ENCODE measurements around the gene WDR70.
"Not testable (repeated sequence)": the region's sequence is repeated elsewhere in the genome, so short reads cannot be mapped to it uniquely, and the experiment has no call there.

WDR70 gene

DNA sequence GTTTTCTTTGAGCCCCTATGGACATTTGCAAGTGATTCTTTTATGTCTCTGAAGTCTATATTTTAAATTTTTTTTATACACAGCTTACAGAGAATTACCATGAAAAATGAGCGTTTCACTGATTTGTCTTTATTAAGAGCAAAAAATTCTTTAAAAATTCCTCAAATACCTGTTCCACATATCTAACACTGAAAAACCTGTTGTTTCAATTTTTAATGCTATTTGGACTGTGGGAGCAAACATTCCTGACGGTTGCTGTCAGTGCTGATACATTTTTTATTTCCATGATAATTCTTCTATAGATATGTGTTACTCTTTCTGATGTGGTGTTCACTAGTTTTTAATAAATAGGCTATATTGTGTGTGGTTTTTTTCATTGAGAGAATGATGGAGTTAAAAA, 261.0 kb downstream of the WDR70 start:
- DNase-seq (ENCODE audit: low read depth) = no peak

DNA sequence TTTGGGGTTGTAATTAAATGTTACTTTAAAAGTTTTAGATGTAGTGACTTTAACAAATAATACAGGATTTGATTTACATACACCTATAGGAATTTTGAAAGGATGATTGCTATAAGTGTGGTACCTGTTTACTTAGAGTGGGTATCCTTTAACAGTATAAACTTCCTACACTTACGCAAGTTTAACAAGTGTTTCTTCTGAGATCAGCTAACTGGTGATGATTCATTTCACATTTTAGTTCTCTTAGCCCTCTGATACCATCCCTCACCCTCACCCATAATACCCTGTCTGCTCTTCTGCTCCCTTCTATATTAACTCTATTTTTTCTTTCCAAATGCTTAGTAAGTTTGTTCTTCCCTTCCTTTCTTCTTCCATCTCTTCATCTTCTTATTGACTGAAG, 262.8 kb downstream of the WDR70 start:
- no peak for DNase-seq (ENCODE audit: low read depth)

DNA sequence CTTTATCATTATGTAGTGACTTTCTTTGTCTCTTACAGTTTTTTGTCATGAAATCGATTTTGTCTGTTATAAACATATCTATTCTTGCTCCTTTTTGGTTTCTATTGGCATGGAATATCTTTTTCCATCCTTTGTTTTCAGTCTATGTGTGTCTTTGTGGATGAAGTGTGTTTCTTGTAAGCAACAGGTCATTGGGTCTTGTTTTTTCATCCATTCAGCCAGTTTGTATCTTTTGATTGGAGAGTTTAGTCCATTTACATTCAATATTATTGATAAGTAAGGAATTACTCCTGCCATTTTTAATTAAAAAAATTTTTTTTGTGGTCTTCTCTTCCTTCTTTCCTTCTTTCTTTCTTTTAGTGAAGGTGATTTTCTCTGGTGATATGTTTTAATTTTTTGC, 266.6 kb downstream of the WDR70 start:
- DNase-seq (ENCODE audit: low read depth) = no peak

DNA sequence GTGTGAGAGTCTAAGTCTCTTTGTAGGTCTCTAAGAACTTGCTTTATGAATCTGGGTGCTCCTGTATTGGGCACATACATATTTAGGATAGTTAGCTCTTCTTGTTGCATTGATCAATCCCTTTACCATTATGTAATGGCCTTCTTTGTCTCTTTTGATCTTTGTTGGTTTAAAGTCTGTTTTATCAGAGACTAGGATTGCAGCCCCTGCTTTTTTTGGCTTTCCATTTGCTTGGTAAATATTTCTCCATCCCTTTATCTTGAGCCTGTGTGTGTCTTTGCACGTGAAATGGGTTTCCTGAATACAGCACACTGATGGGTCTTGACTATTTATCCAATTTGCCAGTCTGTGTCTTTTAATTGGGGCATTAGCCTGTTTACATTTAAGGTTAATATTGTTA, 275.4 kb downstream of the WDR70 start:
- not testable (repeated sequence) for DNase-seq (ENCODE audit: low read depth)

DNA sequence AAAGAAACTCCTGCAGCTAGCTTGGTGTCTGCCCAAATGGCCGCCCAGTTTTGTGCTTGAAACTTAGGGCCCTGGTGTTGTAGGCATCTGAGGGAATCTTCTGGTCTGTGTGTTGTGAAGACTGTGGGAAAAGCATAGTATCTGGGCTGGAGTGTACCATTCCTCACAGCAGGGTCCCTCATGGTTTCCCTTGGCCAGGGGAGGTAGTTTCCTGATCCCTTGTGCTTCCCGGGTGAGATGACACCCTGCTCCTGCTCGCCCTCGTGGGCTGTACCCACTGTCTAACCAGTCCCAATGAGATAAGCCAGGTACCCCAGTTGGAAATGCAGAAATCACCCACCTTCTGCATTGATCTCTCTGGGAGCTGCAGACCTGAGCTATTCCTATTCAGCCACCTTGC, 277.9 kb downstream of the WDR70 start:
- DNase-seq (ENCODE audit: low read depth) = no peak

DNA sequence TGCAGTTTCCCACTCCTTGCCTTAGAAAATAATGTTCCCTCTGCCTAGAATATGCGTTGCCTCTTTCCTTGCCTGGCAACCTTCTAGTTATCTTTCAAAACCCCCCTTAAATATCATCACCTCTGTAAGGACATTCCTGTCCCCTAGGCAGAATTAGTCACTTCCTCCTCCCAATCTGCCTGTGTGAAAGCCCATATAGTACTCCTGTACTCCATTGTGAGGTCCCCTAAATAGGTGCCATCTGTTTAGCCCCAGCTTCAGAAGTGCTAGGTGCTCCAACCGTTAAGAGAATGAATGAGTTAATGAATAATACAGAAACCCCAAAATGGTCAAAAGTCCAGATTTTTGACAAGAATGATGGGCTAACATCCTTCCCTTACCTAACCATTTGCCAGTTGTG, 279.3 kb downstream of the WDR70 start:
- no peak for DNase-seq (ENCODE audit: low read depth)

DNA sequence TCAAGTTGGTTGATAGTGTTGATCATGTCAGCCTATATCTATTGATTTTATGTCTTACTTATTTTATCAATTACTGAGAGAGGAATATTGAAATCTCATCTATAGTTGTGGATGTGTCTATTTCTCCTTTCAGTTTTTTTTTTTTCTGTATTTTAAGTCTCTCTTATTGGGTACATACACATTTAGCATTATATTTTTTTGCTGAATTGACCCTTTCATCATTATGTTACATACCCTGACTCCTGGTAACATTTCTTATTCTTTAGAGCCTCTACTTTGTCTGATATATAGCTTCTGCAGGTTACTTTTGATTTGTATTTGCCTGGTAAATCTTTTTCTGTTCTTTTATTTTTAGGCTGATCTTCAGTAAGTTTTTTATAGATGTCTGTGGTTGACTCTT, 281.2 kb downstream of the WDR70 start:
- DNase-seq (ENCODE audit: low read depth) = no peak

DNA sequence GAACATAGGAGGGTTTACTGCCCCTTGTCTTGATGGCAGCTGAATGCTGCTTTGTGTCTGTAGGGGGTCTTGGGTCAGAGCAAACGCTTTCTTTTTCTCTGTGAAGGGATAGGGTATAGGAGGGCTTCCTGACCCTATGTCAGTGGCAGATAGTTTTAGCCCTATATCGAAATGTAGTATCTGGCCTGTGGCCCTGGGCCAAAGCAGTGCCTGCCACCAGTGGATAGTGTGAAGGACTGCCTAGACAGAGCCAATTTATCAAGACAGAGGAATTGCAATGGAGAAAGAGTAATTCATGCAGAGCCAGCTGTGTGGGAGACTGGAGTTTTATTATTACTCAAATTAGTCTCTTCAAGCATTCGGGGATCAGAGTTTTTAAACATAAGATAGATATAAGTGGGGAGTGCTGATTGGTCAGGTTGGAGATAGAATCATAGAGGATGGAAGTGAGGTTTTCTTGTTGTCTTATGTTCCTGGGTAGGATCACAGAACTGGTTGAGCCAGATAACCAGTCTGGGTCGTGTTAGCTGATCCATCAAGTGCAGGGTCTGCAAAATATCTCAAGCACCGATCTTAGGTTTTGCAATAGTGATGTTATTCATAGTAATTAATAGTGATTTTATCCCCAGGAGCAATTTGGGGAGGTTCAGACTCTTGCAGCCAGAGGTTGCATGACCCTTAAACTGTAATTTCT, 282.3 kb downstream of the WDR70 start:
- no peak for DNase-seq (ENCODE audit: low read depth)

DNA sequence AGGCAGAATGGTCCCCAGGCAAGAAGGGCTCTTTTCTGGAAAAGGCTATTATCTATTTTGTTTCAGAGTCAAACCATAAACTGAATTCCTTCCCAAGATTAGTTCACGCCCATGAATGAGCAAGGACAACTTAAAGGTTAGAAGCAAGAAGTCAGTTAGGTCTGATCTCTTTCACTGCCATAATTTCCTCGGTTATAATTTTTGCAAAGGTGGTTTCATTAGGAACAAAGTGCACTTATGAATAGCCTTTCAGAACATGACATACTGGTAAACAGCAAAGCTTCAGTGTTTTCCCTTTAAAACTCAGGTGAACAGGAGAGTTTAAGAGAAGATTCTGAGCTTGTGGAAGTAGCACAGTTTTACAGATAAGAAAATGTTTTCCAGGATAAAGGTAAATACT, 282.8 kb downstream of the WDR70 start:
- no peak for DNase-seq (ENCODE audit: low read depth)

DNA sequence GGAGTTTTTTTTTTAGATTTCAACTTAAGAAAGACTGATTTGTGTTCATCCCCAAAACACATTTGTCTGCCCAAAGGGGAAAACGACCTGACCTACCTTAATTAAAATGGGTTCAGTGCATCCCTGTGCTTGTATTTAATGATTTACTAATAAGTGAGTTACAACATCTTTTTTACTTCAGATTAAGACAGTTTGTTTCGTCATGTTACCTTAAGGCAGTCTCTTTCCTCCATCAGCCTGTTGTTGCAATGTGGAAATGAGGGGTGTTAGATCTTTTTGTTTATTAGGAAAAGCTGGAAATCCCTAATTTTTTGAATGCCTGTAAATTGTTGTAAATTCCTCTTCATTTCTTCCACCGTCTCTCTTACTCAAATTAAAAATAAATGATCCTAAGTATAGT, 283.2 kb downstream of the WDR70 start:
- no peak for DNase-seq (ENCODE audit: low read depth)

DNA sequence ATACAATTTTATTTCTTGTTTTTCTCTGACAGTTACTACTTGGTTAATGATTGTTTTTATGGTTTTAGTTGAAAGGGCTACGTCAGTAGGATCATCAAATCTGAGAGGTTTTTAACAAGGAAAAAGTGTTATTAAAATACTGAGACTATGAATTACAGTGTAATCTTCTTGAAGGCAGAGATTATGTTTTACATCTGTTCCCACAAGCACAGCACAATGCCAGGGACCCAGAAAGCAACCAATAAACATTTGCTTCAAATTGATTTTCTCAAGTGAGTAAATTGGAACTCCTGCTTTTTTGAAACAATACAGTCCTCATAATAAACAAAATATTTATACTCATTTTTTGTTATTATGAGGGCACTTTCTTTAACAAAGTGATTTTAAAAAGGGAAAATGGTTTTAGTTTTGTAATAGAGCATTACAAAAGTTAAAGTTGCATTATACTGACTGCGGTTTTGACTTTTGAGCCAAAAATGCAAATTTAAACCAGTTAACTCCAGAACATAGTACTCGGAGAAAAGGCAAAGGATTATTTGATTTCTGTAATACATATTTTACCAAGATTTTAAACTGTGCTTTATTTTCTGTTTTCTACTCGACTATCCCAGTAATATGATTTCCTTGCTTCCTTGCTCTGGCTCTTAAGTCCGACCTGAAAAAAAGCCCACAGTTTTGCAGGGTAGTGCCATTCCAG, 283.8 kb downstream of the WDR70 start:
- no peak for DNase-seq (ENCODE audit: low read depth)

DNA sequence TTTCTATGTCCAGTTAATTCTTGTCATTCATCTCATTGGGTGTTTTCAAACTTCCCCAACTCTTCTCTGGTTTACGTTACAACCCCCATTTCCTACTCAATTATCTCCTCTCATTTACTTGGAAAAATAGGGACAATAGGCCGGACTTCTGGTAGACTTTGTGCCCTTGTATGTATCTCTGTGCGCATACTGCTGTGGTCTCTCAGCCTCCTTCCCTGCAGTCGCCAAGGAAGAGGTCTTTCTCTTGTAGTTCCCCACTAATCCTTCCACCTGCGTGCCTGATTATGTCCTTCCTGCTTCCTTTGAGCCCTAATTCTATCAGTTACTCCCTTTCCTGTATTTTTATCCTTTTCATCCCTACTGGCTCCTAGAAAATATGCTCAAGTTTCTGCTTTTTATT, 284.4 kb downstream of the WDR70 start:
- DNase-seq (ENCODE audit: low read depth) = no peak

DNA sequence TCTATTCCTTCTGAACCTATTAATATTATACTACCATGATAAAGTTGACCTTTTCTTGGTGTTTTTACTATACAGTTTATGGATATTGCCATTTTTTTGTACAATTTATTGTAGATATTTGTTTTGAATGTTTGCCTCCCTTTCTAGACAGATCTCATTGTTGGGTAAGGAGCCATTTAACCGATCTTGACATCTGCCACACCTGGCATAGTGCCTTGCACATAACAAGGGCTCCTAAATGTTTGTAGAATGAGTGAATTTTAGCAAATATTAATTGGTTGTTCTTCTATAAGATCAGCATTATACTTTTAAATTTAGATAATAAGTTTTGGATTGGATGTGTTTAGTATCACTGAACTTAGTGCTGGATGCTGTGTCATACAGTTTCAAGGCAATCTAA, 285.4 kb downstream of the WDR70 start:
- DNase-seq (ENCODE audit: low read depth) = no peak

DNA sequence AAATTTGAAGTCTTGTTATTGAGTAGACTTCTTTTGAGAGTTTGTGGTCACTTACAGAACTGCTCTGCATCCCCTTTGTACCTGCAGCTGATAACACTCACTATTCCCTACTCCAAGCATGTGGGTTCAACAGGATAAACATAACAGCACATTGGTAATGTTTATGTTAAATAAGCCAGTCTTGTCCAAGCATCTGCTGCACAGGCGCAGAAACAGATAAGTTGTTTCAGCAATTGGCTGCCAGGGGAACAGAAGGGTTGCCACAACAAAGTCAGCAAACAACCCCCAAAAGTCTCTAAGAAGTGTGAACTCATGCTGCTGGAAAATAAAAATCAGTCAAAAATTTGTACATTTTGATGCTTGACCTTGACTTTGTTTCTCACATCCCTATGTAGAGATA, 286.2 kb downstream of the WDR70 start:
- DNase-seq (ENCODE audit: low read depth) = no peak

DNA sequence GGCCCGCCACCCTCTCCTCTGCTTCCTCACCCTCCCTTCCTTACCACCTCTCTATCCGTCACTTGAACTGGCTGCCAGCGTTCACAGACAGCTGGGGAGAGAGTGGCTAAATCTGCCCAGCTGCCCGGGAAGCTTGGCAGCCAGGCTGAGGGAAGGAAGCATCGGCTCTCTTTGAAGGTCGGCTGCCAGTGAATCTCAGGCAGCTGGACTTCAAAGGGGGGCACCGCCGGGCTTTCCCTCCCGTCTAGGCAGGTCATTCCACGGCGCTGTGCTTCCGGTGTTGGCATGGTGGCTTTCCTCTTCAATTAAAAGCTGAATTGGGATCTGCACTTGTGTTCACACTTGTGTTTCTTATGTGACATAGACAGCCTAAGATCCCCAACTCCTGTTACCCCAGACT, 286.8 kb downstream of the WDR70 start:
- DNase-seq (ENCODE audit: low read depth) = no peak

DNA sequence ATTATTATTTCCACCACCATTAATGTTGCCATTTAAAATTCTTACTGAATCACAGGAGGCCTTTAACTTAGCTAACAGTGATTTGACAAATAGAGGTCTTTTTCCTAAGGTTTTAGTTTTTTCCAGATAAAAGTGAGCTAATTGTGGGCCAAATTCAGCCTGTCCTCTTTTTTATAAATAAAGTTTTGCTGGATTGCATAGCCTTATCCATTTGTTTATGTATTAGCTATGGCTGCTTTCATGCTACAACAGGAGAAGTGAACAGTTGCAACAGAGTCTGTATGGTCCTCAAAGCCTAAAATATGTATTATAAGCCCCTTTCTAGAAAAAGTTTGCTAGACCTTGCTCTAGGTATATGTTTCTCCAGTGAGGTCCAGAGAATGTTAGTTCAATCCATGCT, 288.3 kb downstream of the WDR70 start:
- DNase-seq (ENCODE audit: low read depth) = no peak

DNA sequence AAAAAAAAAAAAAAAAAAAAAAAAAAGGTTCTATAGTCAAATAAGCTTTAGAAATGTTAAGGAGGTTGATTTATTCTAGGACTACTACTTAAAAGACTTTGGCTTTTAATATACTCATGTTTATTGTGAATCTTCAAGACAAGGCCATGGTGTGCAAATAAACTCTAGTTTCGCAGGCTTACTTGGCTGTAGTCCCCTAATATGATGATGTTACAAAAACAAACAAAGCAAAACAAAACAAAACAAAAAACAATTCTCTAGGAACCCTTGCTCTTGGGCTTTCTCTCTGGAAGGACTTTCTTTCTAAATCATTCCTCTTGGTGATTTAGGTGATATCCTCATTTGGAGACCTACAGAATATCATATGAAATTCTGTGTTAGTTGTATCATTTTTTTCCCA, 288.7 kb downstream of the WDR70 start:
- DNase-seq (ENCODE audit: low read depth) = no peak

DNA sequence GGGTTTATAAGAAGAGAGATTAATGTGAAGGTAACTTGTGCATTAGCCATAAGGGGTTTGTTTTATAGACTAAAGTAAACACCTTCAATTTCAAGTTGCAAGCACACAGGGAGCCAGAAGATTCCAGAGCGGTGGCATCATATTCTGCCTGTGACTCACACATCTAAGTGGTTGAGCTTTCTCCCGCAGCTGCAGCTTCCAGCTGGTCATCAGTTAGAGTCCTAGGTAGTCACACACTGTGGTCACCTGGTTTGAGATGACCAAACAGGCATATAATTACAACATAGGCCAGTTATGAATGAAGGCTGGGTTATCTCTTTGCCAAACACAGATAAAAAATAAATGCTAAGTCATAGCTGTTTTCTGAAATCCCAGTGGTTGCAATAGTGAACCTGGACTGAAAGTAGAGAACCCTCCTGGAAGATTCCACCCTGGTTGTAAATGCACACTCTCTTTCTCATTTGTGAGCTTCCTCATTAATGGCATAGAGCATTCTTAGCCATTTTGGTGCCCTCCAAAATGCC, 289.5 kb downstream of the WDR70 start:
- no peak for DNase-seq (ENCODE audit: low read depth)

DNA sequence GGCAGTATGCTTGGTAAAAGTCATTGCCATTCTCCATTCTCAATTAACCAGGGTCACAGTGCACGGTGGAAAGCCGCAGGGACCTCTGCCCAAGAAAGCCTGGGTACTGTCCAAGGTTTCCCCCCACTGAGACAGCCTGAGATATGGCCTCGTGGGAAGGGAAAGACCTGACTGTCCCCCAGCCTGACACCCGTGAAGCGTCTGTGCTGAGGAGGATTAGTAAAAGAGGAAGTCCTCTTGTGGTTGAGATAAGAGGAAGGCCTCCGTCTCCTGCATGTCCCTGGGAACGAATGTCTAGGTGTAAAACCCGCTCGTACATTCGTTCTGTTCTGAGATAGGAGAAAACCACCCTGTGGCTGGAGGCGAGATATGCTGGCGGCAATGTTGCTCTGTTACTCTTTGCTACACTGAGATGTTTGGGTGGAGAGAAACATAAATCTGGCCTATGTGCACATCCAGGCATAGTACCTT, 293.0 kb downstream of the WDR70 start:
- DNase-seq (ENCODE audit: low read depth) = not testable (repeated sequence)

DNA sequence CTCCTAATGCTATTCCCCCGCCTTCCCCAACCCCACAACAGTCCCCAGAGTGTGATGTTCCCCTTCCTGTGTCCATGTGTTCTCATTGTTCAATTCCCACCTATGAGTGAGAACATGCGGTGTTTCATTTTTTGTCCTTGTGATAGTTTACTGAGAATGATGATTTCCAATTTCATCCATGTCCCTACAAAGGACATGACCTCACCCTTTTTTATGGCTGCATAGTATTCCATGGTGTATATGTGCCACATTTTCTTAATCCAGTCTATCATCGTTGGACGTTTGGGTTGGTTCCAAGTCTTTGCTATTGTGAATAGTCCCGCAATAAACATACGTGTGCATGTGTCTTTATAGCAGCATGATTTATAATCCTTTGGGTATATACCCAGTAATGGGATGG, 295.2 kb downstream of the WDR70 start:
- not testable (repeated sequence) for DNase-seq (ENCODE audit: low read depth)

DNA sequence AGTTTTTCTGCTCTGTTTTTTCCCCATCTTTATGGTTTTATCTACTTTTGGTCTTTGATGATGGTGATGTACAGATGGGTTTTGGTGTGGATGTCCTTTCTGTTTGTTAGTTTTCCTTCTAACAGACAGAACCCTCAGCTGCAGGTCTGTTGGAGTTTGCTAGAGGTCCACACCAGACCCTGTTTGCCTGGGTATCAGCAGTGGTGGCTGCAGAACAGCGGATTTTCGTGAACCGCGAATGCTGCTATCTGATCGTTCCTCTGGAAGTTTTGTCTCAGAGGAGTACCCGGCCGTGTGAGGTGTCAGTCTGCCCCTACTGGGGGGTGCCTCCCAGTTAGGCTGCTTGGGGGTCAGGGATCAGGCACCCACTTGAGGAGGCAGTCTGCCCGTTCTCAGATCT, 300.2 kb downstream of the WDR70 start:
- not testable (repeated sequence) for DNase-seq (ENCODE audit: low read depth)

DNA sequence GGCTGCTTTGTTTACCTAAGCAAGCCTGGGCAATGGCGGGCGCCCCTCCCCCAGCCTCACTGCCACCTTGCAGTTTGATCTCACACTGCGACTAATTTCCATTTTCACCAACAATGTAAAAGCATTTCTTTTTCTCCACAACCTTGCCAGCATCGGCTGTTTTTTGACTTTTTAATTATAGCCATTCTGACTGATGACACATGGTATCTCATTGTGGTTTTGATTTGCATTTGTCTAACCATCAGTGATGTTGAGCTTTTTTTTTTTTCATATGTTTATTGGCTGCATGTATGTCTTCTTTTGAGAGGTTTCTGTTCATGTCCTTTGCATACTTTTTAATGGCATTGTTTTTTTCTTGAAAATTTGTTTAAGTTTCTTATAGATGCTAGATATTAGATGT, 300.8 kb downstream of the WDR70 start:
- DNase-seq (ENCODE audit: low read depth) = not testable (repeated sequence)

DNA sequence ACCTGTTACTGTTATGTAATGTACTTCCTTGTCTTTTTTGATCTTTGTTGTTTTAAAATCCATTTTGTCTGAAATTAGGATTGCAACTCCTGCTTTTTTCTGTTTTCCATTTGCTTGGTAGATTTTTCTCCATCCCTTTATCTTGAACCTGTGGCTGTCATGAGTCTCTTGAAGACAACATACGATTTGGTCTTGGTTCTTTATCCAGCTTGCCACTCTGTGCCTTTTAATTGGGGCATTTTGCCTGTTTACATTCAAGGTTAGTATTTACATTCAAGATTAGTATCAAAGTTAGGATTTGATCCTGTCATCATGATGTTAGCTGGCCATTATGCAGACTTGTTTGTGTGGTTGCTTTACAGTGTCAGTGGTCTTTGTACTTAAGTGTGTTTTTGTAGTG, 304.0 kb downstream of the WDR70 start:
- DNase-seq (ENCODE audit: low read depth) = no peak

DNA sequence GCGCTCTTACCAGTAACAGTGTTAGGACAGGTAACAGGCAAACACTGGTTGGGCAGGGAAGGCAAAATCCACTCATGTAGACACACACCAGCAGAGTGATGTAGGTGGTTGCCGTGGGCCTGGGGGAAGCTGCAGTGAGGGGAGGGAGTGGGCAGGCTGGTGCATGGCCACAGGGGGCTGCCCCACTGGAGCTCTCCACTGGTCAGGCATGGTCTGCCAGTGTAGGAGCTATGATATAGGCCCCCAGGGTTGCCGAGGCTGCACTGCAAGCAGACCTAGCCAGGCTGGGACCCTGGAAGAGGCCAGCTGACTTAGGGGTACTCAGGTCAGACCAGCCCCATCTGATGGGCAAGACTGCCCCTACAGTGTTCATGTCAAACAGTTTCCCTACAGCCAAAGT, 306.1 kb downstream of the WDR70 start:
- DNase-seq (ENCODE audit: low read depth) = no peak

All from T follicular helper cell (primary cell).